ENCODE results near the gene KIRREL3.

The KIRREL3 gene

GRCh38 chr11:126479178-126479930, 521.2 kb downstream of the KIRREL3 start:
- no peak for DNase-seq

DNA sequence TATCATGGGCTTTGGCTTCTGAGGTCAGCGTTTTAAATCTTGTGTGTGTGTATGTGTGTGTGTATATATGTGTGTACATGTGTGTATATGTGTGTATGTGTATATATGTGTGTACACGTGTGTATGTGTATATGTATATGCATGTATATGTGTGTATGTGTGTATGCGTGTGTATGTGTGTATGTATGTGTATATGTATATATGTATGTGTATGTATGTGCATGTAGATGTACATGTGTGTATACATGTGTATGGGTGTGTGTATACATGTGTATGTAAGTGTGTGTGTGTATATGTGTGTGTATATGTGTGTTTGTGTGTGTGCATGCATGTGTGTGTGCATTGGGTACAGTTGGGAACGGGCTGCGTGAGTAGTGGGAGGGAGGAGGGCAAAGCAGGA, 522.1 kb downstream of the KIRREL3 start:
- DNase-seq: no peak

- peak in 1 of 2 donors; percentile 16 for DNase-seq
Observed at GRCh38 chr11:126477535-126478305, 522.9 kb downstream of the KIRREL3 start.

- DNase-seq: no peak
Observed at GRCh38 chr11:126476977-126477376, 523.6 kb downstream of the KIRREL3 start.

GRCh38 chr11:126476266-126476924, 524.2 kb downstream of the KIRREL3 start:
- no peak for DNase-seq

- DNase-seq: no peak
Observed at GRCh38 chr11:126475014-126475991, 525.3 kb downstream of the KIRREL3 start.

GRCh38 chr11:126474220-126474619, 526.4 kb downstream of the KIRREL3 start:
- DNase-seq: no peak

GRCh38 chr11:126473269-126473668, 527.3 kb downstream of the KIRREL3 start:
- DNase-seq: no peak

GRCh38 chr11:126469311-126469710, 531.3 kb downstream of the KIRREL3 start:
- no peak for DNase-seq

DNA sequence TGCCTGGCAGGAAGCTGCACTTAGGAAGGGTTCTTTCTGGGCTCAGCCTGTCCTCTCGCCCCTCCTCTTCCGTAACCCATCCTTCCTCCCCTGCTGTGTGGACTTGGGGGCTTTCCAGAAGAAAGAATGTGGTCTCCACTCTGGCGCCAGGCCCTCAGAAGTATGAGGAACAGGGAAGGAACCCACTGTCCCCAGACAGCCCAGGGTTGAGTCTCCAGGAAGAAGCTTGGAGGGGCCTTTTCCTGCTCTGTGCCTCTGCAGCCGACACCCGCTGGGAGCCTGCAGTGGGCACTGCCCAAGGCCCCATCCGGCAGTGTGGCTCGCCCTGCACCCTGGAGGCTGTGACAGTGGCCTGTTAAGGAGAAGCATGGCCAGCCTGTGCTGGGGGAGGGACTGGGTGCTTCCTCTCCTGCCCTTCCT, 532.5 kb downstream of the KIRREL3 start:
- DNase-seq: no peak

- no peak for DNase-seq
Observed at GRCh38 chr11:126467471-126467870, 533.1 kb downstream of the KIRREL3 start.

GRCh38 chr11:126467046-126467370, 533.6 kb downstream of the KIRREL3 start:
- no peak for DNase-seq

DNA sequence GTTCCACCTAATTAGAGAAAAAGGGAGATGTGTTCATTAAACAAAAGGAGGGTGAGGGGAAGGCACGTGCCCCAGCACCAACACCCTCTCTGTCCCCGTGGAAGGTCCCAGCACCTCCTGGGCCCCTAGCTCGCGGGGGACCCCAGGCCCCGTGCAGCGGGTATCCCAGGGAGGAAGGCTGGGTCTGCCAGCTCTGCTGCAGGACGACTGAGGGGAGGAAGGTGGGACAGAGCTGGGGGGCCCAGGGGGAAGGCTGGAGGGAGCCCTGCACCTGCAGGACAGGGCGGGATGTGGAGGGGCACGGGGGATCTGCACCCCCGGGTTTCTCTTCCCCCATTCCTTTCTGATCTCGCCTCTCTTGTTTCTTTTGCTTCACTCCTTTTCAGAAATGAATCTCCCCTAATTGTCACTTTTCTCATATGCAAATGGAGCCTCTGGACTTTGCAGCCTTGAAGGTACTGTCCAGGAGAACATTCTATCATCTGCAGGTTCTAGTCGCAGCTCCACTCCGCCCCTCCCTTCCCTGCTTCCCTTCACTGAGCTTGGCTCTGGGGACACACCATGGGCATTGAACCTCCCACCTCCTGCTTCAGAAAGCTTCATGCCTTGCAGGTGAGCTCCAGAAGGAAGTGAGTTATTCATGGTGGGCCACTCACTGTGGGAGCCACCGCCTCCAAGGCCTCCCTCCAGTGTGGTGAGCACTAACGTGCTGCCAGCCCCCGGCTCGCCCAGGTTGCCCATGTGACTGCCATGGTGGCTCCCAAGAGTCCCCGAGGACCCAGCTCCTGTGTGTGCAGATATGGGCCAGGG, 534.1 kb downstream of the KIRREL3 start:
- DNase-seq: no peak

- DNase-seq: no peak
Observed at GRCh38 chr11:126465573-126466188, 534.9 kb downstream of the KIRREL3 start.

DNA sequence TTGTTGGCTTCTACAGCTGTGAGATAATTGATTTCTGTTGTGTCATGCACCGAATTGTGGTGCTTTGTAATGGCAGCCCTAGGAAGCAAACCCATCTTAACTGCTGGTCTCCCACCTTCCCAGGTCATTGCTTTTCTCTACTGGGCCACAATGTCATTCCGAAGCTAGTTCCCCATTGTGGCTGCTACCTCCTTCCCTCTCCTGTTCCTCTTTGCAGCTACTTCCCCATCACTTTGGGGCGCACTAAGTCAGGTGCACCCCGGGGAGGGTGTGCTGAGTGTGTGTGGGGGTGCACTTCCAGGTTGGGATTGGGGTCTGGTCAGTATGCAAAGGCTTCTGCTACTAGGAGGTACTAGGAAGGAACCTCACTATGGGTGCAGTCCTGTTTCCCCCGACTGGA, 535.8 kb downstream of the KIRREL3 start:
- DNase-seq: no peak

GRCh38 chr11:126462422-126462821, 538.1 kb downstream of the KIRREL3 start:
- no peak for DNase-seq

DNA sequence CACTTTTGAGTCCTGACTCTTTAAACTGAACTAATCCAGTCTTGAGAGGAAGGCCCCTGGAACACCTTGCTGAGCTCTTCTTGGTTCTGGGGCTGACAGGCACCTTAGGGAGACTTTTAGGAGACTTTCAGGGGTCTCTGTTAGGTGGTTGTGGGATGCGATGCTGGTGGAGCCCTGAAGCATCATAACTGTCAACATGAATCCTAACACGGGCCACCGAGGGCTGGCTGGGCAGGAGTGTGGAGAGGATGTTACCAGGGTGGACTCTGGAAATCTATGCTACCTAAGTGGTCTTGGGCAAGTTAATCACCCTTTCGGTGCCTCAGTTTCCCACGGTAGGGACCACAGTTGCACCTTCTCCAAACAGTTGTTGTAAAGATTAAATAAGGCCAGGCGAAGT, 538.6 kb downstream of the KIRREL3 start:
- DNase-seq: no peak

GRCh38 chr11:126461096-126461440, 539.5 kb downstream of the KIRREL3 start:
- no peak for DNase-seq

DNA sequence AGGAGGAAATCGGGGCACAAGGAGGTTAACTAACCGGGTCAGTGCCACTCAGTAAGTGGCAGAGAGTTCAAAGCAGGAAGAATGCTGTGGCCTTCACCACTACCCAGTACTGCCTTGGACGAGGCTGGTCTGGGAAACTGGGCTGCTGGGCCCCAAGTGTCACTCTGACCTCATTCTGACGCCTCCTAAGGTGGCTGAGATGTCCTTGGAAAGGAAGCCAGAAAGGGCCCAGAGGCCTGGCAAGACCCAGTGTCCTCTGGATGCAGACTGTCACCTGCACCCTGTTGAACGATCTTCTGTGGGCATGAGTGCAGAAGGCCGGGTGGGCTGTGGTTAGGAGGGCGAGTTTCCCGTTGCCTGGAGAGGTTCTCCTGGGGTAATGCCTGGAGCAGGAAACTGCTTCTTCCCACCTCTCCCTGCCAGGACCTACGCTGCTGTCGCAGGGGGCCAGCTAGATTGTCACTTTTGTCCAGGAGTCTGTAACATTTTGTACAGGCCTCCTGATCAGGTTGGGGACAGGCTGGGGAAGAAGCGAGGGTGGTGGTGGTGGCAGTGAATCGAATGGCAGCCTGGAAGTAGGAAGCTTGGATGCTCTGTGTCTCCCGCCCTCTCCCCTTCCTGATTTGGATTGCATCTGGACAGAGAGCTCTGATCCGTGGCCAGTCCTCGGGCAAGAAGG, 540.0 kb downstream of the KIRREL3 start:
- DNase-seq: no peak

DNA sequence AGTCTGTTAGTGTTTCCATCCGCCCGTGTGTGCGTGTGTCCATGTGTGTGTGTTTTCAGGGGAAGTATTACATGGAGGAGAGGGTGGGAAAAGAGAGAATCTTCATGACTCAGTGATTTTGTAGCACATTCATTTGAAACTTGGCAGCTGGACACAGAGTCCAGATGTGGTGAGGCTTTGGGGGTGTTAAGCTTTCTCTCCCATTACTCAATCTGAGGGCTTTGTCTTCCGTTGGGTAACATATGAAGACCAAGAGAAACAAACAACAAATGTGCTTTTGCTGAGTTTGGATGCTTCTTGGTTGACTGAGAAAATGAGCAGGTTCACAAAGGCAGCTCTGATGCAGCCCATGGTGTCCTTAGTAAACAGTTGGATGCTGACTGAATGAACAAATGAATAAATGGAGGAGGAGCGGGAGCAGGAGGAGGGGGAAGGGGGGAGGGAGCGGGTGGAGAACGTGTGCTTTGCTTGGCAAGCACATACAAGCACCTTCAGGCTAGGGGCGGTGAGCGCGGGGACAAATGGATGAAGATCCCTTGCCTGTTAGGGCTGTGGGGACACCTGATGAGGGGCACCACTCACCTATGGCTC, 540.8 kb downstream of the KIRREL3 start:
- no peak for DNase-seq
